ENCODE measurements around the gene NAALADL2. TPM values are rescaled to one million over a fixed set of nuclear protein-coding genes. Genes with fewer than 3 reads are reported as not detected.

NAALADL2 gene
- polyA plus RNA-seq, 1 donor from 2014 or later: 1.6 TPM

DNA sequence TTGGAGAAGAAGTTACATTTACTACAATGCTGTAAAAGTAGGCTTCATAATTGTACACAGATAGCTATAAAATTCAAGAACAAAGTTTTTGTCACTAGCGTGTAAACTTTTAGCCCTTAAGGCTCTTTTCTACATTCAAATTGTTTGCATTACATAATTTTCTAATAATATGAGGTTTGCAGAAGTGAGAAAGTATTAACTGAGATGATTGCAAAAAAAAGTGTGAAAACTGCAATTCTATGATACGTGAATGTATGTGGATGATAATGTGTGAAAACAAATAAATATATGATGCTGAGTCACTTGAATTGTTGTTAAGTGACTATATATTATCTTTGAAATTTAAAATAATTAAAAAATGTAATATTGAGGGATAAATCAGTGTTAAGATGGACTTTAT, 557.5 kb downstream of the NAALADL2 start:
- no peaks in the 10 kb centered on the region for H3K9me2 ChIP-seq (ENCODE audit: insufficient read depth, low read length)
- no peaks in the 10 kb centered on the region for H3K27me3 ChIP-seq (ENCODE audit: insufficient read depth, low read depth, low read length)
- H3K9ac ChIP-seq (ENCODE audit: low read length): no peak overlapping the region
- H3K4me3 ChIP-seq (ENCODE audit: low read length): no peak overlapping the region
- H3K4me2 ChIP-seq (ENCODE audit: low read length): no peak overlapping the region
- H3K9me3 ChIP-seq (ENCODE audit: low read length): no peaks in the 10 kb centered on the region
- no peaks in the 10 kb centered on the region for H4K20me1 ChIP-seq (ENCODE audit: insufficient read depth)
- no peak overlapping the region for H3K27ac ChIP-seq (ENCODE audit: low read length)
- H3K36me3 ChIP-seq (ENCODE audit: insufficient read depth, low read length): no peaks in the 10 kb centered on the region
- no peaks in the 10 kb centered on the region for H3F3A ChIP-seq (ENCODE audit: insufficient read depth, low read length, poor library complexity, severe bottlenecking)
- TF ChIP-seq EP300 (conservative IDR thresholded peaks at IDR 0.05; ENCODE audit: poor library complexity, severe bottlenecking) (no peak), MXI1 (conservative IDR thresholded peaks at IDR 0.05; ENCODE audit: poor library complexity, severe bottlenecking) (no peak), SMC3 (conservative IDR thresholded peaks at IDR 0.05; ENCODE audit: poor library complexity) (no peak), CTCF (IDR thresholded peaks at IDR 0.05; ENCODE audit: poor library complexity, severe bottlenecking) (no peak), RAD21 (conservative IDR thresholded peaks at IDR 0.05) (no peak), TAF1 (IDR thresholded peaks at IDR 0.05; ENCODE audit: low read depth) (no peak), POLR2AphosphoS5 (IDR thresholded peaks at IDR 0.05) (no peak), EZH2 (IDR thresholded peaks at IDR 0.05; ENCODE audit: borderline replicate concordance, insufficient read depth, low read length, poor library complexity, severe bottlenecking) (no peak)
- TF ChIP-seq, protein P1, sequence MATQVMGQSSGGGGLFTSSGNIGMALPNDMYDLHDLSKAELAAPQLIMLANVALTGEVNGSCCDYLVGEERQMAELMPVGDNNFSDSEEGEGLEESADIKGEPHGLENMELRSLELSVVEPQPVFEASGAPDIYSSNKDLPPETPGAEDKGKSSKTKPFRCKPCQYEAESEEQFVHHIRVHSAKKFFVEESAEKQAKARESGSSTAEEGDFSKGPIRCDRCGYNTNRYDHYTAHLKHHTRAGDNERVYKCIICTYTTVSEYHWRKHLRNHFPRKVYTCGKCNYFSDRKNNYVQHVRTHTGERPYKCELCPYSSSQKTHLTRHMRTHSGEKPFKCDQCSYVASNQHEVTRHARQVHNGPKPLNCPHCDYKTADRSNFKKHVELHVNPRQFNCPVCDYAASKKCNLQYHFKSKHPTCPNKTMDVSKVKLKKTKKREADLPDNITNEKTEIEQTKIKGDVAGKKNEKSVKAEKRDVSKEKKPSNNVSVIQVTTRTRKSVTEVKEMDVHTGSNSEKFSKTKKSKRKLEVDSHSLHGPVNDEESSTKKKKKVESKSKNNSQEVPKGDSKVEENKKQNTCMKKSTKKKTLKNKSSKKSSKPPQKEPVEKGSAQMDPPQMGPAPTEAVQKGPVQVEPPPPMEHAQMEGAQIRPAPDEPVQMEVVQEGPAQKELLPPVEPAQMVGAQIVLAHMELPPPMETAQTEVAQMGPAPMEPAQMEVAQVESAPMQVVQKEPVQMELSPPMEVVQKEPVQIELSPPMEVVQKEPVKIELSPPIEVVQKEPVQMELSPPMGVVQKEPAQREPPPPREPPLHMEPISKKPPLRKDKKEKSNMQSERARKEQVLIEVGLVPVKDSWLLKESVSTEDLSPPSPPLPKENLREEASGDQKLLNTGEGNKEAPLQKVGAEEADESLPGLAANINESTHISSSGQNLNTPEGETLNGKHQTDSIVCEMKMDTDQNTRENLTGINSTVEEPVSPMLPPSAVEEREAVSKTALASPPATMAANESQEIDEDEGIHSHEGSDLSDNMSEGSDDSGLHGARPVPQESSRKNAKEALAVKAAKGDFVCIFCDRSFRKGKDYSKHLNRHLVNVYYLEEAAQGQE (IDR thresholded peaks at IDR 0.05; ENCODE audit: borderline replicate concordance): no peak
- no peaks in the 10 kb centered on the region for H3K79me2 ChIP-seq (replicated peaks; ENCODE audit: insufficient read depth, low read length)
- H2AFZ ChIP-seq (ENCODE audit: low read depth, low read length): no peak overlapping the region

DNA sequence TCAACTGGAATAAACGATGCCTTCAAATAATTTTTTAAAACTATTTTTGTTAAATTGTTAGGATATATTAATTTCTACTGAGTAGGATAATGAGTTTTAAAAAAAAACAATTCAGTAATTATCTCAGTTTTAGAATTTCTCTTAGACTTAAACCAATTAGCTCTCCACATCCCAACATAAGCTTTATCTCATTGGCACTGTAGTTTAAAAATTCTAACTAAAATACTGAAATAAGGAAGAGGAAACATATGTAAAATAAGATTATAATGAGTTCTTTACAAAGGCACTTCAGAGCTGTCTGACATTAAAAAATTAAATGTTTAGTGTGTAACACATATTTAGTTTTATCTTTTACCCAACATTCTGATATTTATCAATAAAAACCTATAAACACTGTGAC, 558.3 kb downstream of the NAALADL2 start:
- no peak overlapping the region for H2AFZ ChIP-seq (ENCODE audit: low read depth, low read length)
- no peaks in the 10 kb centered on the region for H3K9me3 ChIP-seq (ENCODE audit: low read length)
- H3F3A ChIP-seq (ENCODE audit: insufficient read depth, low read length, poor library complexity, severe bottlenecking): no peaks in the 10 kb centered on the region
- H3K4me3 ChIP-seq (ENCODE audit: low read length): no peak overlapping the region
- no peaks in the 10 kb centered on the region for H4K20me1 ChIP-seq (ENCODE audit: insufficient read depth)
- no peaks in the 10 kb centered on the region for H3K9me2 ChIP-seq (ENCODE audit: insufficient read depth, low read length)
- no peaks in the 10 kb centered on the region for H3K27me3 ChIP-seq (ENCODE audit: insufficient read depth, low read depth, low read length)
- H3K36me3 ChIP-seq (ENCODE audit: insufficient read depth, low read length): no peaks in the 10 kb centered on the region
- H3K27ac ChIP-seq (ENCODE audit: low read length): no peak overlapping the region
- H3K9ac ChIP-seq (ENCODE audit: low read length): no peak overlapping the region
- no peak for TF ChIP-seq POLR2AphosphoS5 (IDR thresholded peaks at IDR 0.05)
- no peak overlapping the region for H3K4me2 ChIP-seq (ENCODE audit: low read length)
- no peaks in the 10 kb centered on the region for H3K79me2 ChIP-seq (replicated peaks; ENCODE audit: insufficient read depth, low read length)

DNA sequence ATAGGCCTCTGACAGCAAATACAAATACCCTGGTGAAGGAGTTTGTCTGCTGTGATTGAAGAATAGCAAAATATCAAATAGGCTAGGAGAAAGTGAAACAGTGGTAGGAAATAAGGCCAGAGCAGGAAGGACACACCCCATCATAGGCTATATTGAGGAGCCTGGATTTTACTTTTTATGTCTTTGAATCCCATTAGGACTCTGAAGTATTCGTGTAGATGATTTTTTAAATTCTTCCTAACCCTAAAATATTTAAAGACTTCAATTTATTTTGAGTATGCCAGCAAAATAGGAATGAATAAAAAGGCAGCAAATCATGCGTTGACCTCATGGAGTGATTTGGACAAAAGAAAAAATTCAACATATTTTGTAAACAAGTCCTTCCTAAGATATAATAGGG, 562.8 kb downstream of the NAALADL2 start:
- no peaks in the 10 kb centered on the region for H3K79me2 ChIP-seq (replicated peaks; ENCODE audit: insufficient read depth, low read length)
- no peaks in the 10 kb centered on the region for H3F3A ChIP-seq (ENCODE audit: insufficient read depth, low read length, poor library complexity, severe bottlenecking)
- no peaks in the 10 kb centered on the region for H3K9me3 ChIP-seq (ENCODE audit: low read length)
- H3K9ac ChIP-seq (ENCODE audit: low read length): no peak overlapping the region
- no peak overlapping the region for H3K27ac ChIP-seq (ENCODE audit: low read length)
- no peak for TF ChIP-seq RAD21 (conservative IDR thresholded peaks at IDR 0.05)
- TF ChIP-seq POLR2AphosphoS5 (IDR thresholded peaks at IDR 0.05): no peak
- TF ChIP-seq CTCF (IDR thresholded peaks at IDR 0.05; ENCODE audit: poor library complexity, severe bottlenecking): no peak
- TF ChIP-seq SMC3 (conservative IDR thresholded peaks at IDR 0.05; ENCODE audit: poor library complexity): no peak
- TF ChIP-seq, protein P1 (IDR thresholded peaks at IDR 0.05; ENCODE audit: borderline replicate concordance): no peak
- TF ChIP-seq EP300 (conservative IDR thresholded peaks at IDR 0.05; ENCODE audit: poor library complexity, severe bottlenecking): no peak
- TF ChIP-seq TAF1 (IDR thresholded peaks at IDR 0.05; ENCODE audit: low read depth): no peak
- no peak for TF ChIP-seq EZH2 (IDR thresholded peaks at IDR 0.05; ENCODE audit: borderline replicate concordance, insufficient read depth, low read length, poor library complexity, severe bottlenecking)
- TF ChIP-seq MXI1 (conservative IDR thresholded peaks at IDR 0.05; ENCODE audit: poor library complexity, severe bottlenecking): no peak
- H4K20me1 ChIP-seq (ENCODE audit: insufficient read depth): no peaks in the 10 kb centered on the region
- H2AFZ ChIP-seq (ENCODE audit: low read depth, low read length): no peak overlapping the region
- H3K27me3 ChIP-seq (ENCODE audit: insufficient read depth, low read depth, low read length): no peaks in the 10 kb centered on the region
- H3K36me3 ChIP-seq (ENCODE audit: insufficient read depth, low read length): no peaks in the 10 kb centered on the region
- H3K9me2 ChIP-seq (ENCODE audit: insufficient read depth, low read length): no peaks in the 10 kb centered on the region
- no peak overlapping the region for H3K4me2 ChIP-seq (ENCODE audit: low read length)
- H3K4me3 ChIP-seq (ENCODE audit: low read length): no peak overlapping the region
